Brain microvascular endothelial cell (primary cell): ENCODE data around the gene CCDC183.

ENCODE experiments used
- DNase-seq: peaks from one replicate; pipeline ENCODE4 v3.0.0-alpha.2; 2020
- H3K27ac ChIP-seq: fragments of 250-450 bp; sonication (Bioruptor Pico); 2 replicates; pipeline ENCODE4 v1.5.1; 2020; ENCODE audit warnings: mild to moderate bottlenecking, moderate library complexity
- H3K27me3 ChIP-seq: fragments of 250-450 bp; sonication (Bioruptor Pico); replicated peaks from 2 replicates; pipeline ENCODE4 v1.5.1; 2020; ENCODE audit warnings: mild to moderate bottlenecking
- H3K36me3 ChIP-seq: fragments of 250-450 bp; sonication (Bioruptor Pico); replicated peaks from 2 replicates; pipeline ENCODE4 v1.5.1; 2020; ENCODE audit warnings: mild to moderate bottlenecking
- H3K4me3 ChIP-seq: 2 replicates; pipeline ENCODE4 v1.5.1; 2011; ENCODE audit warnings: low read depth, mild to moderate bottlenecking, control low read depth, low read length, moderate library complexity
- in situ Hi-C: cut with HindIII; loops from 2 replicates; pipeline ENCODE4 v1.10.0; 2017; ENCODE audit warnings: low sequenced_read_pairs, low pct_ligation_motif_present
- TF ChIP-seq, protein P1 (sequence below): IDR thresholded peaks from 2 replicates; pipeline ENCODE4 v1.5.1; 2011; ENCODE audit warnings: low read depth, mild to moderate bottlenecking, moderate library complexity, low read length, control low read depth, inconsistent platforms; ENCODE audit errors: missing control alignments

CCDC183 gene

DNA sequence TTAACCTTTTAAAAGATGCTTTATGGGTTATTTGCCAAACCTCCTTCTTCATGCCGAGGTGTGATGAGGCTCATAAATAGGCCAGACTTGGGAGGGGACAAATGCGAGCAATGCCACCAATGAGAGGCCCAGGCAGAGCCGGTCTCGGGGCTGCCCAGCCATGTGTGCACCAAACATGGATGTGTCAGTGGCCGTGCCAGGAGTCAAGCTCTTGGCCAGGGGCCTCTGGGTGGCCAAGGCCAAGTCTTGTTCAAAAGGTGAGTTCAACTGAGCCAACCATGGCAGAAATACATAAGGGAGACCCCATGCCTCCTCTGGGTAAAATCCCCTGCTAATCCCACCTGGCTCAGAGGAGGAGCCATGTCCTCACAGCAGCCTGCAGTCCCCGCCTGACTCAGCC lies 20.9 kb upstream of the CCDC183 start:
- in situ Hi-C loops, result no loop called here
- no peak for DNase-seq
- Histone ChIP-seq H3K27ac (no peak overlapping the region), H3K36me3 (no peaks in the 10 kb centered on the region), H3K4me3 (no peak overlapping the region), H3K27me3 (no peaks in the 10 kb centered on the region)
- TF ChIP-seq, protein P1, sequence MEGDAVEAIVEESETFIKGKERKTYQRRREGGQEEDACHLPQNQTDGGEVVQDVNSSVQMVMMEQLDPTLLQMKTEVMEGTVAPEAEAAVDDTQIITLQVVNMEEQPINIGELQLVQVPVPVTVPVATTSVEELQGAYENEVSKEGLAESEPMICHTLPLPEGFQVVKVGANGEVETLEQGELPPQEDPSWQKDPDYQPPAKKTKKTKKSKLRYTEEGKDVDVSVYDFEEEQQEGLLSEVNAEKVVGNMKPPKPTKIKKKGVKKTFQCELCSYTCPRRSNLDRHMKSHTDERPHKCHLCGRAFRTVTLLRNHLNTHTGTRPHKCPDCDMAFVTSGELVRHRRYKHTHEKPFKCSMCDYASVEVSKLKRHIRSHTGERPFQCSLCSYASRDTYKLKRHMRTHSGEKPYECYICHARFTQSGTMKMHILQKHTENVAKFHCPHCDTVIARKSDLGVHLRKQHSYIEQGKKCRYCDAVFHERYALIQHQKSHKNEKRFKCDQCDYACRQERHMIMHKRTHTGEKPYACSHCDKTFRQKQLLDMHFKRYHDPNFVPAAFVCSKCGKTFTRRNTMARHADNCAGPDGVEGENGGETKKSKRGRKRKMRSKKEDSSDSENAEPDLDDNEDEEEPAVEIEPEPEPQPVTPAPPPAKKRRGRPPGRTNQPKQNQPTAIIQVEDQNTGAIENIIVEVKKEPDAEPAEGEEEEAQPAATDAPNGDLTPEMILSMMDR, result no peak

DNA sequence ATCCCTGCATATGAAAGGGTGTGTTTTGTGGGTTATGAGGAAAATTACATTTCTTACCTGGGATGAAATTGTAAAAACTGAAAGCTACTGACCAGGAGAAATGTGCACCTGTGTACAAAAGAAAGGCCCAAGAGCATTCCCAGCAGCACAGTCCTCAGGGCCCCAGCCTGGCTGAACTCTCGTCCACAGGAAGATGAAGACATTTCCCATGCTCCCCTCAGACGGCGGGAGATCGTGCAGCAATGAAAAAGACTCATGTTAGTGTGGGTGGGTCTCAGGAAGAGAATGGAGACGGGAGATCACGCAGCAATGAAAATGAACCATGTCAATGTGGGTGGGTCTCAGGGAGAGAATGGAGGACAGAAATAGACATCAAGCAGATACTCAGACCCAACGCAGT lies 19.2 kb upstream of the CCDC183 start:
- DNase-seq, result no peak
- Histone ChIP-seq H3K36me3 (no peaks in the 10 kb centered on the region), H3K27ac (no peak overlapping the region), H3K27me3 (peaks cover 3% of the 10 kb centered on the region), H3K4me3 (no peak overlapping the region)
- in situ Hi-C loops, result no loop called here
- TF ChIP-seq, protein P1, result no peak

DNA sequence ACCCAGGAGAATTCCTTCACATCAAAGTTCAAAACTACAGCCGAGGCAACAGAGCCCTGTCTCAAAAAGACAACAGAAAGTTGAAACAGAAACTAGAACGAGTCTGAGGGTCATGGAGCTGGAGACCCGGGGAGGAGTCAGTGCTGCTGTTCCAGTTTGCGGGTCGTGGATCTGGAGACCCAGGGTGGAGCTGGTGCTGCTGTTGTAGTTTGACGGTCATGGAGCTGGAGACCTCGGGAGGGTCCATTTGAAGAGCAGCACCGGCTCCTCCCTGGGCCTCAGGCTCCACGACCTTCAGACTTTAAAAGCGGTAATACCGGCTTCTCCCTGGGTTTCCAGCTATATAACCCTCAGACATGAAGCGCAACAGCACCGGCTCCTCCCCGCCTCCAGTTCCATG lies 18.8 kb upstream of the CCDC183 start:
- Histone ChIP-seq H3K36me3 (no peaks in the 10 kb centered on the region), H3K4me3 (no peak overlapping the region), H3K27ac (no peak overlapping the region), H3K27me3 (peaks cover 3% of the 10 kb centered on the region)
- TF ChIP-seq, protein P1, result no peak
- DNase-seq, result no peak
- in situ Hi-C loops, result no loop called here

DNA sequence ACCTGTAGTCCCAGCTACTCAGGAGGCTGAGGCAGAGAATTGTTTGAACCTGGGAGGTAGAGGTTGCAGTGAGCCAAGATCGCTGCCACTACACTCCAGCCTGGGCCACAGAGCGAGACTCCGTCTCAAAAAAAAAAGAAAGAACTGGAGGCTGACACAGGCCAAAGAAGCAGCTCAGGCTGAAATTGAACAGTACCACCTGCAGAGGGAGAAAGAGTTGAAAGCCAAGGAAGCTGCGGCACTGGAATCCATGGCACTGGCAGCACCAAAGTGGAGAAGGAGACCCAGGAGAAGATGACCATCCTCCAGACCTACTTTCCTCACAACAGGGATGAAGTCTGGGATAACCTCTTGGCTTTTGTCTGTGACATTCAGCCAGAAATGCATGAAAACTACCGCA lies 16.3 kb upstream of the CCDC183 start:
- Histone ChIP-seq H3K4me3 (no peak overlapping the region), H3K27me3 (peaks cover 3% of the 10 kb centered on the region), H3K27ac (no peak overlapping the region), H3K36me3 (no peaks in the 10 kb centered on the region)
- no peak for DNase-seq
- in situ Hi-C loops, result no loop called here
- TF ChIP-seq, protein P1, result peak; percentile 38

DNA sequence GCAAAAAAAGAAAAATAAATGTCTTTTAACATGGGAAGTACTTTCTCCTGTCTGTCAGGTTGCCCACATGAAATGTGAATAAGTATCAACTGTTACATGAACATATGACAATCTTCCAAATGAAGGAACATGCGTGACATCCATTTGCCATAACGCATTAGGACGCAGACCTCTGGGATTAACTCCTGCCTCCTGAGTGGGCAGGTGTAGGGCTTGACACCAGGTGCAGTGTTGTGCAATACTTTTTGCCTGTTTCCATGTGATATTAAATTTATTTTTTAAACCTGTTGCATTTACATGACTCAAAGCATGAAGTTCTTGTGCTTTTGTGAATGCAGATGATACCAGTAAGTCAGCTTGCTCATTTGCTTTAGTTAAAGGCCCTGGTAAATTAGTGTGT lies 13.7 kb upstream of the CCDC183 start:
- TF ChIP-seq, protein P1, result no peak
- in situ Hi-C loops, result no loop called here

DNA sequence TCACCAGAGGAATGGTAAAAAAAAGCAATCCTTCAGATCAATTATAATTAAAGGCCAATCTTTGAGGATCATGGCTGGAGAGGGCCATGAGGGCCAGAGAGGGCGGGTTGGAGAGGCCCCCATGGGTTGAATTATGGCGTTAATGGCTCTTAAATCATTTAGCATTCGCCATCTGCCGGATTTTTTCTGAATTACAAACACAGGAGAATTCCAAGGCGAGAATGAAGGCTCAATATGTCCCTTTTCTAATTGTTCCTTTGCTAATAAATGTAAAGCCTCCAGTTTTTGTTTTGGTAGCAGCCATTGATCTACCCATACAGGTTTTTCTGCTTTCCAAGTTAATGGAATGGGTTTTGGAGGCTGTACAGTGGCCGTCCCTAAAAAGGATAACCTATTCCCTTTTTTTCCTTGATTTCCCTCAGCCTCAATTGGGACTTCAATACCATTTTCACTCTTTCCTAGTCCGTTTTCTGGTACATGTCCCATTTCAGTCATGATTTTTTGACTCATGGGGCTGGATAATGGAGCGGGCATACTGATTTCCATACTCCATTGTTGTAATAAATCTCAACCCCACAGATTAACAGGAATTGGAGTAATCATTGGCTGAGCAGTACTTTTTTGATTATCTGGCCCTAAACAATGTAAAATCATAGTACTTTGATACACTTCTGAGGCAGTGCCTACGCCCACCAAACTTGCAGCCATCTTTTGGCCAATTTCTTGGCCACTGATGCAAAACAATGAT lies 11.7 kb upstream of the CCDC183 start:
- Histone ChIP-seq H3K27me3 (peaks cover 3% of the 10 kb centered on the region), H3K27ac (no peak overlapping the region), H3K36me3 (no peaks in the 10 kb centered on the region), H3K4me3 (no peak overlapping the region)
- in situ Hi-C loops, result no loop called here
- no peak for DNase-seq
- TF ChIP-seq, protein P1, result peak; percentile 38

More for the DNA sequence above, 13.7 kb upstream of the CCDC183 start:
- Histone ChIP-seq H3K36me3 (no peaks in the 10 kb centered on the region), H3K27ac (no peak overlapping the region), H3K27me3 (peaks cover 3% of the 10 kb centered on the region), H3K4me3 (no peak overlapping the region)
- DNase-seq, result no peak
